PC-9 (cell line): Measurements from ENCODE around the gene ARHGEF37. TPM values are rescaled to one million over a fixed set of nuclear protein-coding genes. Genes with fewer than 3 reads are reported as not detected.
"Not testable (repeated sequence)": the region's sequence is repeated elsewhere in the genome, so short reads cannot be mapped to it uniquely, and the experiment has no call there.

Experiments
- BruUV-seq: library from RNA; stranded (reverse); fragments of 400-500 nt; replicated peaks from 2 replicates; lab custom pipeline; 2021; lab: Mats Ljungman, UMichigan
- CTCF ChIA-PET: fragments of 300-600 bp; sonication (Branson Sonifier 250); formaldehyde crosslinking; loops from one replicate; lab custom pipeline; 2022; ENCODE audit warnings: antibody characterized with exemption; lab: Charles Lee
- POLR2A ChIA-PET: fragments of 300-600 bp; sonication (Branson Sonifier 250); formaldehyde crosslinking; loops from one replicate; lab custom pipeline; 2022; ENCODE audit warnings: antibody characterized with exemption; ENCODE audit not compliant: unreplicated experiment; lab: Charles Lee
- DNase-seq, 2 experiments: peaks; one replicate each; pipeline versions ENCODE4 v3.0.0 to v3.0.0-alpha.2; 2015 to 2022; ENCODE audit warnings: mixed read lengths in 1 of 2
- H2AFZ ChIP-seq: fragments of 200-600 bp; sonication (generic); 2 replicates; pipeline ENCODE4 v1.8.1; 2017; ENCODE audit warnings: antibody characterized with exemption
- H3F3A ChIP-seq: fragments of 200-600 bp; sonication (generic); 2 replicates; pipeline ENCODE4 v1.8.1; 2017; ENCODE audit warnings: antibody characterized with exemption, mild to moderate bottlenecking, low read depth; ENCODE audit not compliant: insufficient read depth
- H3K27ac ChIP-seq: fragments of 200-600 bp; sonication (generic); 2 replicates; pipeline ENCODE4 v1.6.1; 2016; ENCODE audit warnings: mixed run types
- H3K27me3 ChIP-seq: fragments of 200-600 bp; sonication (generic); 2 replicates; pipeline ENCODE4 v1.6.1; 2016; ENCODE audit warnings: low read depth, mixed run types; ENCODE audit not compliant: insufficient read depth
- H3K36me3 ChIP-seq: fragments of 200-600 bp; sonication (generic); 2 replicates; pipeline ENCODE4 v1.6.1; 2016; ENCODE audit warnings: low read depth, mixed run types
- H3K4me1 ChIP-seq: fragments of 200-600 bp; sonication (generic); replicated peaks from 2 replicates; pipeline ENCODE4 v1.6.1; 2016; ENCODE audit warnings: mixed run types; ENCODE audit not compliant: insufficient read depth
- H3K4me2 ChIP-seq: fragments of 200-600 bp; sonication (generic); 2 replicates; pipeline ENCODE4 v1.6.1; 2017; ENCODE audit warnings: mixed run types
- H3K4me3 ChIP-seq: fragments of 200-600 bp; sonication (generic); 2 replicates; pipeline ENCODE4 v1.6.1; 2016; ENCODE audit warnings: mixed run types
- H3K79me2 ChIP-seq: fragments of 200-600 bp; sonication (generic); 2 replicates; pipeline ENCODE4 v1.6.1; 2017; ENCODE audit warnings: low read depth, mixed run types
- H3K9me2 ChIP-seq: fragments of 200-600 bp; sonication (generic); 2 replicates; pipeline ENCODE4 v1.8.1; 2017; ENCODE audit warnings: mild to moderate bottlenecking; ENCODE audit not compliant: insufficient read depth
- H3K9me3 ChIP-seq: fragments of 200-600 bp; sonication (generic); 2 replicates; pipeline ENCODE4 v1.8.1; 2016; ENCODE audit warnings: low read depth; ENCODE audit not compliant: insufficient read depth
- H4K20me1 ChIP-seq: fragments of 200-600 bp; sonication (generic); 2 replicates; pipeline ENCODE4 v1.8.1; 2017; ENCODE audit not compliant: insufficient read depth
- CTCF ChIP-seq: fragments of 200-600 bp; sonication (generic); conservative IDR thresholded peaks from 2 replicates; pipeline ENCODE4 v1.6.1; 2017; ENCODE audit warnings: mixed run types, antibody characterized with exemption, mild to moderate bottlenecking, moderate library complexity
- EZH2 ChIP-seq: fragments of 200-600 bp; sonication (generic); IDR thresholded peaks from 2 replicates; pipeline ENCODE4 v1.8.0; 2017; ENCODE audit warnings: antibody characterized with exemption, low read depth
- intact Hi-C: fragments of 100-400 bp; cut with micrococcal nuclease; formaldehyde crosslinking; loops from one replicate; pipeline ENCODE4 v1.10.0; 2022; ENCODE audit not compliant: unreplicated experiment
- total RNA-seq: library from RNA; stranded (reverse); gene quantifications from 2 replicates; pipeline ENCODE4 v1.2.3, GENCODE V29; 2021

Gene ARHGEF37
- total RNA-seq, 1 experiment from 2014 or later, result 5.5 TPM

- BruUV-seq, result no TSS peak
- ChIA-PET CTCF (interaction anchor here (0.6 to 2.1 kb wide), 7 partner anchors 12 to 653 kb away, joined by 3 to 13 read pairs (median 6); partner anchors contain the start of gene CSNK1A1), POLR2A (interaction anchor here (0.7 kb wide), 1 partner anchor 16 kb away, joined by 3 read pairs; no protein-coding TSS in a partner anchor)
- DNase-seq, result no peak
- Histone ChIP-seq H3K79me2 (0 out of 2 replicates have a peak, but pooled peaks cover 3% of the 10 kb centered on the region), H2AFZ (peak overlapping the region; percentile 59), H3K9me2 (no peaks in the 10 kb centered on the region), H3F3A (peaks cover 43% of the 10 kb centered on the region), H4K20me1 (no peaks in the 10 kb centered on the region), H3K36me3 (no peaks in the 10 kb centered on the region), H3K4me1 (peaks cover 53% of the 10 kb centered on the region), H3K4me3 (no peak overlapping the region), H3K9me3 (no peaks in the 10 kb centered on the region), H3K27me3 (no peaks in the 10 kb centered on the region), H3K27ac (peak overlapping the region; percentile 97), H3K4me2 (peak overlapping the region; percentile 48)
- TF ChIP-seq CTCF (no peak), EZH2 (no peak)
- intact Hi-C loops, result loop anchor here (5.0 to 10.0 kb wide), 4 partner anchors 436 to 1386 kb away; no protein-coding TSS in a partner anchor
Measured at GRCh38 chr5:149563466-149563865, 17.8 kb upstream of the ARHGEF37 start.

- not testable (repeated sequence) for H3K4me3 ChIP-seq
Measured at GRCh38 chr5:149564542-149565140, 16.7 kb upstream of the ARHGEF37 start.

GRCh38 chr5:149567226-149567625 is 14.1 kb upstream of the ARHGEF37 start:
- no peak for DNase-seq
- peaks cover 18% of the 10 kb centered on the region for H3F3A ChIP-seq
- 0 out of 2 replicates have a peak, but pooled peaks cover 3% of the 10 kb centered on the region for H3K79me2 ChIP-seq
- POLR2A ChIA-PET, result no interaction called here
- H2AFZ ChIP-seq, result no peak overlapping the region
- H3K4me1 ChIP-seq, result peaks cover 24% of the 10 kb centered on the region
- H3K9me3 ChIP-seq, result no peaks in the 10 kb centered on the region
- no peak overlapping the region for H3K4me3 ChIP-seq
- no peaks in the 10 kb centered on the region for H3K36me3 ChIP-seq
- TF ChIP-seq CTCF (no peak), EZH2 (no peak)
- H3K4me2 ChIP-seq, result no peak overlapping the region
- intact Hi-C loops, result loop anchor here (10.0 kb wide), 1 partner anchor 832 kb away; no protein-coding TSS in a partner anchor
- no peaks in the 10 kb centered on the region for H4K20me1 ChIP-seq
- BruUV-seq, result no TSS peak
- H3K27me3 ChIP-seq, result no peaks in the 10 kb centered on the region
- no peaks in the 10 kb centered on the region for H3K9me2 ChIP-seq
- CTCF ChIA-PET, result no interaction called here
- H3K27ac ChIP-seq, result no peak overlapping the region

More at GRCh38 chr5:149564542-149565140, 16.7 kb upstream of the ARHGEF37 start:
- peaks cover 43% of the 10 kb centered on the region for H3F3A ChIP-seq
- H3K4me1 ChIP-seq, result peaks cover 50% of the 10 kb centered on the region
- intact Hi-C loops, result loop anchor here (1.0 to 10.0 kb wide), 10 partner anchors 54 to 1387 kb away; no protein-coding TSS in a partner anchor
- BruUV-seq, H3K79me2 ChIP-seq, H3K27me3 ChIP-seq, H3K9me3 ChIP-seq, H4K20me1 ChIP-seq, H3K9me2 ChIP-seq, H3K36me3 ChIP-seq, H2AFZ ChIP-seq: not testable (repeated sequence)
- ChIA-PET CTCF (interaction anchor here (0.6 to 1.3 kb wide), 5 partner anchors 13 to 197 kb away, joined by 3 to 11 read pairs (median 4); partner anchors contain the start of gene CSNK1A1), POLR2A (interaction anchor here (0.6 kb wide), 2 partner anchors 44 to 197 kb away, joined by 3 read pairs; no protein-coding TSS in a partner anchor)
- H3K27ac ChIP-seq, result peak overlapping the region; percentile 97; the same call in 1 of the 2 replicates
- peak overlapping the region; percentile 48; the same call in 1 of the 2 replicates for H3K4me2 ChIP-seq
- peak; percentile 84 for TF ChIP-seq CTCF
- peak; percentile 41 to 80 for DNase-seq
